Erythroblast (primary cell): ENCODE measurements around the gene RNU6-9.

Experiments used
- GATA1 ChIP-seq: IDR thresholded peaks from 2 replicates; pipeline ENCODE4 v1.6.1; 2011; ENCODE audit warnings: low read depth, mild to moderate bottlenecking, control low read depth, low read length, moderate library complexity
- POLR2A ChIP-seq: IDR thresholded peaks from 2 replicates; pipeline ENCODE4 v1.6.1; 2011; ENCODE audit warnings: mild to moderate bottlenecking, low read length

GRCh38 chr19:931860-932647 is 38.8 kb downstream of the RNU6-9 start:
- TF ChIP-seq POLR2A (no peak), GATA1 (no peak)
